Measurements from ENCODE around the gene NR5A1. TPM values are rescaled to one million over a fixed set of nuclear protein-coding genes. Genes with fewer than 3 reads are reported as not detected.

Gene NR5A1
- not detected in 2 replicates for total RNA-seq (2014; rRNA removed; shearing (Covaris generic))

DNA sequence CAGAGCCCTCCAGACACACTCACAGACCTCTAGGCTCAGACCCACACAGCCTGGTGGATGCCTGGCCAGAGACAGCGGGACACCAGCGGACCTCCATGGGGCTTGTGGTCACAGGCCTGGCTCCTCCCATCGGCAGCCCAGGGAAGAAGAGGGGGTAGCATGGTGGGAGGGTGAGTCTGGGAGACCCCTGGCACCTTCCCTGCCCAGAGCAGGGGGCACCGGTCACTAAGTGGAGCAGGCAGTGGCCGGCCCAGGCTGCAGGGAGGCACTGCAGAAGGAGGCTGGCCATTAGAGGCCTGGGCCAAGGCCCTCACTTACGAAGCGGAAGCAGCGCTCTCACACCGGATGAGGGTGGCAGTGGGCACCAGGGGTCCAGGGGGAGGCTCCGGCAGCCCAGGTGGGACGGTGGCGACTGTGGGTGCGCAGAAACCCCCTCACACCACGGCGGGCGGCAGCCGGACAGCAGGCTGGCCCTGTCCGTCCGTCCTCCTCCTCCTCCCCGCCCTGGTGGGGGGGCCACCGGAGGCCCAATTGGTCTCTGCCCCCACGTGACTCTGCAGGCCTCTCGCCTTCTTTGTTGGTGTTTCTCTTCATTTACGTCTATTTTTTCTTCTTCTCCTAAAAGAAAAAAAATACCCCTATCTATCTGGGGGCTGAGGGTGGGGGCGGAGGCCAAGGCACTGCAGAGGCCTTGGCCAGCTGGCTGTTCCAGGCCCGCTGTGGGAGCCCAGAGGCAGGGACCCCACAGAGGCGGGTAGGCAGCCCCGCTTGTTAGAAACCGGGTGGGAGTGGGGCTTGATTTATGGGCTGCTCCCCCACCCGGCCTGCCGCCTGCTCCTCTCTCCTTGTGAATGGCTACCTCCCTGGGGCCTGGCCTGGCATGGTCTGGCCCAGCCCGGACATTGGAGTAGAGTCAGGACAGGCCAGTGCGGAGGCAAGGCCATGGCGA lies at the start of gene NR5A1:
Gene NR5A1, minus strand, starts transcription at position 469 of the 949 bp plus-strand sequence. CDS start 4,004 bp downstream, outside the sequence.
- DNase-seq (ENCODE audit: low read depth): no peak

DNA sequence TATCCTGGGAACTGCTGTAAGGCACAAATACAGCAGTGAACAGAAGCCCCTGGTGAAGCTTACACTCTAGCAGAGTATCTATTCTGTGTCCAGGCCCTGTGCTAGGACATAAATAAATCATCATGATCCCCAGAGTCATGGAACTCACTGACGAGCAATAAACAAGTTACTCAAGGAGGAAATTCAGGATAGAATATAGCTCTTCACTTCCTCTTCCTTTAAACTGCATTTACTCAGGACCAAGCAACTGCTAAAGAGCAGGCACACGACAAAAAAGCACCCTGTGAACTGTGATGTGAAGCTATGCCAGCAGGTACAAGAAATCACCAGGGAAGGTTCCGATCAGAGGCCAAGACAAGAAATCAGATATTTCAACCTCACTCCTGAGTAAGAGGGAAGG lies 47.8 kb upstream of the NR5A1 start:
- no peak for DNase-seq (ENCODE audit: low read depth)

DNA sequence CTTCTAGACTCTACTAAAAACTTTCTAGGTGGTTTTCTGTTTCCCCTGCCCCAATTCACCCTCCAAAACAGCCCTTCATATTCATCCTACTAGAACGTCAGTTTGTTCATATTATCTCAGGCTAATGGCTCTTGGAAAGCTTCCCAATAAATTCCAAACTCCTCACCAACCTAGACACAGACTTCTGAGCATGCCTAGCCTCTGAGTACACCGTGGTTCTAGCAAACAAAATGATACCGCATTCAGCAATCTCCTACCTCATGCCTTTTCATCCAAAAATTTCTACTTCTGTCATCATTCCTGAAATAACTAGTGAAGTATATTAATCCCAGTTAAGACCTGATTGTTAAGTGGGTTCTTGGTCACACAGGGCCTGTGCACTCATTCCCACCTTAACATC lies 46.5 kb upstream of the NR5A1 start:
- peak; percentile 24 for DNase-seq (ENCODE audit: low read depth)

DNA sequence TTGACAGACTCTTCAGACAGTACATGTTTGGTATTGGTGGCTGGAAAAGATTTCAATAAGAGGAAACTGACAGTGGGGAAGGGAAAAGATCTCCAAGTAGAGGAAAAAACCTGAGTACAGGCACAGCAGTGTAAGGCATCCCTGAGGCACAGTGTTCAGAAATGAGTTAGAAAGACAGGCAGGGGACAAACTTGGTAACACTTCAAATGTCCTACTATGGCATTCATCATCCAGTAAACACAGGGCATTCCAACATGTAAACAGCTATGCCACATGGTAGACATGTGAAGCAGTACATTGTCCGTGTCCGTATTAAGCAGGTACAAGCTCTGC lies 45.0 kb upstream of the NR5A1 start:
- DNase-seq (ENCODE audit: low read depth): no peak

DNA sequence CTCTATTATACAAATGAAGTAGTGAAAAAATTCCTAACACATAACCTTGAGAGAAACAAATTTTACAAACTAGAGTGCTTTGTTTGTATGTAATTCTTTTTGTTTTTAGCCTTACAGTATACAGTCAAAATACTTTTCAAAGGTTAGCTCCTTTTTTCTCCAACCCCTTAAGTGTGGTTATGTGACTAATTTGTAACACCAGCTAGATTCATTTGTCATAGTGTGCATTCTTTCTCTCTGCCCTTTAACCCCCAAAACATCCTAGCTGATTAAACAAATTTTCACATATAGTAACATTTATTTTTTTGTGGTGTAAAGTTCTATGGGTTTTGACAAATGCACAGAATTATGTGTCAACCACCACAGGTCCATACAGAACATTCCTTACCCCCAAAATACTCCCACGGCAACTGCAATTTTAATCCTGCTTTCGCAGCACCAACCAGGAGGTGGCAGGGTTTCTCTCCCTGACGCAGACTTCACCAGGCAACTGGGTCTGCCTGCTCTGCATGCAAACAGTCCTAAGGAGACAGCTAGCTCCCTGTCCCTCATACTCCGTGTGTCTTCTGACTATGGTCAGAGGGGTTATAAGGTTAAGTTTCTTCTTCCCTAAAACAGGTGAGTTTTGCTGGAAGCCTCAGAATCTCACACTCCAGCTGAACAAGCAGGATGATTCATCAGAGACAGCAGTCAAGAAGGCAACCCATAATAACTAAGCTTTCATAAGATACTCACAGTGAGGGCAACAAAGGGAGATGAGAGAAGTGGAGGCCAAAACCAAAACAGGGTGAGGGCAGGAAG lies 44.5 kb upstream of the NR5A1 start:
- DNase-seq (ENCODE audit: low read depth): peak; percentile 59

DNA sequence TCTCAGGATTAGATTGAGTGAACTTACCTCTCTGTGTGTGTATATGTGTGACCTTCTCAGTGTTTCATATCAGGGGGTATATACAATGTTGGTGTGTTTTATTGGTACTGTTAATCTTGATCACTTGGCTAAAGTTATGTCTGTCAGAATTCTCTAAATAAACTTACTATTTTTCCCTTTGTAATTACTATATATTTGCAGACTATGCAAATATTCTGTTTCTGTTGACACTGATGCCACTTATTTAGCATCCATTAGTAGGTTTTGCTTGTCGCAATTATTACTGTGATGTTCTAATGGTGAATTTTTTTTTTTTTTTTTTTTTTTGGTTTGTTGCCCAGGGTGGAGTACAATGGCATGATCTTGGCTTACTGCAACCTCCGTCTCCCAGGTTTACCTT lies 42.9 kb upstream of the NR5A1 start:
- no peak for DNase-seq (ENCODE audit: low read depth)

DNA sequence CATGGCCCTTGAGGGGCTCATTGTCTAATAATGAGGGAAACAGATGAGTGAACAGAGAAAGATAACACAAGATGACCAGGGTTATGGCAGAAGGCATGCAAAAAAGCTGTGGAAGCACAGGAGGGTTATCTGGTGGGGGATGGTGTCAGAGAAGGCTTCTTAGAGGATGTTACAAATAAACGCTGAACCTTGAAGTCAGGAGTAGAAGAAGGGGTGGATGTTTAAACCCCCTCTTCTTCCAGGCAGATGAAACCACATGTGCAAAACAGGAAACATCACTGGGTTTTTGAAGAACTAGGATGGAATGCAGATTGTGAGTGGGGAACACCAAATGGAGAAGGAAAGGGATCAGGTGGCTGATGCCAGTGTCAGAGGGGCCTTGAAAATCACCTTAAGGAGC lies 41.8 kb upstream of the NR5A1 start:
- no peak for DNase-seq (ENCODE audit: low read depth)

DNA sequence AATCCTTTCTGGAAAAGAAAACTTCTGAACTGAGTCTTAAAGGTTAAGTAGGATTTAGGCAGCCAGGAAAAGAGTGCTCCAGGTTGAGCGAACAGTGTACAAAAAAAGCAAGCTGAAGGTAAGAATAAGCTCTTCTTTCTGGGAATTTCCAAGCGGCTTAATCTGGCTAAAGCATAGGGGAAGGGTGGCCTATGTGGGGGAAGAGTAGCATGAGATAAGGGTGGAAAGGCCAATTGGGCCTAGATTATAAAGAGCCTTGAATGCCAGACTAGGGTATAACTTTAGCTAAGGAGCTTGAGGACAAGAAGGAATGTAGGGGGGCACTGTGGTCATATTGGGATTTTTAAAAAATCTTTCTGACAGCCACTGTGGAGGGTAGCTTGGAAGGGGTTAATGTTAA lies 37.3 kb upstream of the NR5A1 start:
- DNase-seq (ENCODE audit: low read depth): no peak

DNA sequence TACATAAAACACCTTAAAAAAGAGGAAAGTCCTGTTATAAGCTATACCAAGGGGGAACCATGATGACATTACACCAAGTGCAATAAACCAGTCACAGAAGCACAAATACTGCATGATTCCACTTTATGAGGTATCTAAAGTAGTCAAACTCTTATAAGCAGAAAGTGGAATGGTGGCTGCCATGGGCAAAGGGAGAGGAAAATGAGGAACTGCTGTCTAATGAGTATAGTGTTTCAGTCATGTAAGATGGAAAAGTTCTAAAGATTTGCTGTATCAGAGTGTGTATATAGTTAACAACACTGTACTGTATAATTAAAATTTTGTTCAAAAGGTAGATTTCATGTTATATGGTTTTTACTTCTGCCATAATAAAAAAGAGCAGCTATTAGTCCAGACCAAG lies 34.6 kb upstream of the NR5A1 start:
- no peak for DNase-seq (ENCODE audit: low read depth)

DNA sequence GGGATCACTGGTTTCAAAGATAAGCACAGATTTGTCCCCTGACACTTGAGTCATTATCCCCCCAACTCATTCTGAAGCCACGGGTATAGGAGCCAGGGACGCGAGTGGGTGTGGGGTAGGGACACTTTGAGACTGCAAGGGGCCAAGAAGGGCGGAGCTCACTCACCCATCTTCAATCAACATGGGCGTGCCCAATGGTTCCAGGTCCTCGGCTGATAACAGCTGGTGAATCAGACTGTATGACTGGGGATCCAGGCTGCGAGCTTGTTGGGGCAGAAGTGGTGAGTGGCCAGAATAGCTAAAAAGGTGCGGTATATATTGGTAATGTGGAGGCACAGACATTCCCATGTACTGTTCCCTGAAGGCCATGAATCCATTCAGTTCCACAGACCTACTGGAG lies 30.7 kb upstream of the NR5A1 start:
- DNase-seq (ENCODE audit: low read depth): no peak

DNA sequence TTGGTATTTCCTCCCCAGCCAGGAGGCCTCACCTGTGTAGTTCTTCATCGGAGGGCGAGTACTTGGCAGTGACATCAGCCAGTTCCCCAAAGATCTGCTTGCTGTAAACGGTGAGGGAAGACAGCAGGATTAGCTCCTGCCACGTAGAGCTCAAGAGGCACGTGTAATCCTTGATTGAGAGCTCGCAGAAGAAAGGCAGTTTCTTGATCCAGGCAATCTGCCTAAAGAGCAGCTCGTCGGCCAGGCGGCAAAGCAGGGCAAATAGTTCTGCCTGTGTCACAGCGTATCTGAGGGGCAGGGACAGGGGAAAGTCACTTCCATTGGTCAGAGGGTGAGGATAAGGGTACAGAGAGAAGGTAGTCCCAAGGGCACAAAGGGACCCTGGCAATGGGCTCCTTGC lies 28.6 kb upstream of the NR5A1 start:
- DNase-seq (ENCODE audit: low read depth): no peak

DNA sequence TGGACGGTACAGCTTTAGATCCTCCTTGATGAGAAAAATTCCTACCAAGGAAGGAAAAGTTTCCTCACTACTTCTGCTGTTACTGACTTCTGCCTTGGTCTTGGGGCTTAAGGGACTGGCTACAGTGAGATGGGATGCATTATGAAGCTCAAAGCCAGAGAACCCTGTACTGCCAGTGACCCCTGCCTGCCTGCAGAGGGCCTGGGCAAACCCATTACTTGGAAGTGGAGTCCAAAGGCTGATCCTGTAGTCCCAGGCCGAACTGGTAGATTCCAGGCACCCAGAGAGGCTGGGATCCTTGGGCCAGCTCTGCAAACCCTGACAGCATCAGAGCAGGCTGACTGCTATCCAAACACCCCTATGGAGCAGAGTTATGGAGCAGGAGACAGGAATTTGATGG lies 25.7 kb upstream of the NR5A1 start:
- no peak for DNase-seq (ENCODE audit: low read depth)

DNA sequence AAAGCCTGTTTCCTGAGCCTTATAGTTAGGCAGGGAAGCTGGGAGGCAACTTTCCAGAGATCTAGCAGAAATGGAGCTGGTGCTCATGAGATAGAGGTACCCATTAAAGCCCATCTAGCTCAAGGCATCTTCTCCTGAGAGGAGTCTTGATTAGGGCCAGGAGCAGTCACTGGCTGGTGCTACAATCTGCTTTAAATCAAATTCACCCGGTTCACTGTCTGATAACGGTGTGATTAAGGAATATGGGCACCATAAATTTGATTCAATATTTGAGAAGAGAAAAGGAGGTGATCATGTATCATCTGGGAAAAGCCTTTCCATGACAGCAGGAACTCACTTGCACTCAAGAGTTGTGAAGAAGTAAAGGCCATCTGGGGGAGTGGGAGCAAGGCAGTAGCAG lies 23.9 kb upstream of the NR5A1 start:
- no peak for DNase-seq (ENCODE audit: low read depth)

DNA sequence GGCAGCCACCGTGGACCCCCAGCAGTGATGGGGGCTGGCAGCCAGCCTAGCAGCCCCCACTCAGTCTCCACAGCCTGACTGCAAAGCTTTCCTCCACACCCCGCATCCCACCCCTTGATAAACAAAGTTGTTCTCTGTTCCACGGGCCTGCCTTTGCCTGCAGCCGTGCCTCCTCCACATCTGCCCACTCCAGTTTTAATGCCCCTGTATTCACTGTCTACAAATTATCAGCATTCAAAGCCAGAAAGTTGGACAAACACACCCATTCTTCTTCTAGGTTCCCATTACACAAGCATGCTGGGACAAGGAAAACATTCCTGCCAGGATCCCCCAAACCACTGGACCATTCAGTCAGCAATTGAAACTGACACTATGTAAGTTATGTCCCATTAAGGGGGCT lies 23.0 kb upstream of the NR5A1 start:
- no peak for DNase-seq (ENCODE audit: low read depth)

DNA sequence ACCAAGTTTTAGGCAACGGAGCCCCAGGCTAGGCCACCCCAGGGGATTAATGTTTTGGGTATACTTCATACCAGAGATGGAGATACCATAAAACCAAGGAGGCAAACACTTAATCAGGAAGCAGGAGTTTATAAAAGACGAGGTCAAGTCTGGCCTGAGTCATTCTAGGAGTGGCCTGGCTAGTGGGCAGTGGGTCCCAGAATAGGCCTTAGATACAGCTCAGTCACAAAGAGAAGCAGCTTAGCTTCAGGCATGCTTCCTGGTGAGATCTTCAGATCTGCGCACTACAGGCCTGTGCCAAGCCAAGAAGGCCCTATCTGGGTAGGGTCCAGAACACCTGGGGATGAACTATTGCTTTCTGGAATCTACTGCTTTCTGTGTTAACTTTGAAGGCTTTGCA lies 20.6 kb upstream of the NR5A1 start:
- DNase-seq (ENCODE audit: low read depth): peak; percentile 52

DNA sequence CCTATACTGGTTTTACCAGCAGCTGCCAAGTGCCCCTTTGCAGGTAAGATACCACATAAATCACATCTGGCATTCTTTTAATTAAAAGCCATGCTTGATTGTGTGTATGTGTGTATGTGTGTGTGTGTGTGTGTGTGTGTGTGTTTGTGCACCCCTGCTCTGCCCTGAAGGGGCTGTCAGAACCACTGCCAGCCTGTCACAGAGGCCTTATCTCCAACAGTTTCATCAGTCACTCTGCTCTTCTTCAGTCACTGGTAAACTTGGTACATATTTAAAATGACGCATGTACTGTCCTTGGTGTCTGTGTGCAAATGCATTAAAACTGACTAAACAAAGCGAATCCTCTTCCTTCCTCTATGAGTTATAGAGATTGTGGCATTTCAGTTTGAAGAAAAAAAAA lies 19.0 kb upstream of the NR5A1 start:
- DNase-seq (ENCODE audit: low read depth): no peak

DNA sequence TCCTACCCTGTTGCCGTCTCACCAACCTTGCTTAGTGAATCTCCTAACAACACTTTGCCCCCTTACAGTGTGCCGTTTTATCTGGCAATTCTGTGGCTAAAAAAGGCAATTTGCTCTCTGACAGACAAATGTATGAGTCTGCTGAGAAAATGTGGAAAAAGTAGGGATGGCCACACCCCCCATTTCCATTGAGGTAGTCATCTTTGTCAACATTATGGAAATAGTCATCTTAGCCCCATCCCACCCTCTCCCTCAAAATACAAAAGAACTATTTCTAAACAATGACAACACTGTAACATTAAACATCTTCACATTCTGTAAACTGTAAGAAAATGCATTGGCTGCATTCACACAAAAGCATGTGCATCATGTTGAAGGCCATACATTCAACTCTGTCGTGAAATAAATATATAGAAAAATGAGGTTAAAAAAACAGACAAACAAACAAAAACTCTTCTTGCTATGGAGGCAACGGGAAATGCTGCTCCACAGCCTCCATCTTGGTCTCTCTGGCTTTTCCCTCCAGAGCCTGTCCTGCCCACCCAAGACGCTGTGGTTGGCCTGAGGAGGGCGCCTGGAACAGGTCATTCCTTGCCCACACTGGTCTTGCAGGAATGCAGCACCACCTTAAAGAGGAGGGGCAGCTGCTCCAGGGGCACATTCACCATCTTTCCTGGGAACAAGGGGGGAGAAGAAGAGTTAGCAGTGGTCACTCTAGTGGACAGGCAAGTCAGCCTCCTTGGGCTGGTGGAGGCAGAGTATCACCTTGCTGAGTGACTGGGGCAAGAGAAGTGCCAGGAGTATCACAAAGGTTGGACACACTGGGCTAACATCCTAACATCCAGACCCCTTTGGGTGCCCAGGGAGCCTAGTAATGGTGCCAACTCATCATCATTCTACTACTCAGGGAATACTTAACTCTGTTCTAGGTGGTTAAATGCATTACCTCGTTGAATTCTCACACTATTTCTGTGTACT lies 15.2 kb upstream of the NR5A1 start:
- no peak for DNase-seq (ENCODE audit: low read depth)

DNA sequence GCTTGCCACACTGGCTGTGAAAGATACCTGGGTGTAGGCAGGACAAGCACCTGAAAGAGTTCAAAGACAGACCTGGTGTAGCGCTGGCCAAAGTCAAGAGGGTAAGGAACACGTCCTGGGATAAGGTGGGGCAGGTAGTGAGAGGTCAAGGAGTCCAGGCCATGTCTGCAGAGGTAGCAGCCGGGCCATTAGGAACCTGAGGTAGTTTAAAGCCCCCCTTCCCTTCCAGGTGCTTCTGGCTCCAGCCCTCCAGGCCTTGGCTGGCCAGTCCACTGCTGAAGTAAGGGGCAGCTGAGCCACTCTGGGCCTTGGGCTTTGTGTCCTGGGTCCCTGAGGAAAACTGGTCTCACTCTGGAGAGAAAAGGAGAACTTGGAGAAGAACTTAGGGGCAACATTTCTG lies 13.9 kb upstream of the NR5A1 start:
- no peak for DNase-seq (ENCODE audit: low read depth)

DNA sequence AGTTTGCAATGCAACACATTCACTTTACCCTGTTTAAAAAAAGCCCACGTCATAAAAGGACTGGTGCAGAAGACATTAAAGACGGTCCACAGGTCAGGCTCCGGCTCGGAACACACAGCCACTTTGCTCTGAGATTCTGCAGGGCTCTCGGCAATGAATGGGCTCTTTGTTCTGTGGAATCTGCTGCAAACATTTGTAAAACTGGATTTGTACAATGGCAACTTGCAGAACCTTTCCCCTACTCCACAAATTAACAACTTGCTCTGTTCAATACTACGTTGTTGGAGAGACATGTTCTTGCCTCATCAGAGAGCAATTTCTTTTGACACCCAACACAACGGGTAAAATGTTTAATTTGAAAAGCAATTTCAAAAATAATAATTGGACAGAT lies 13.0 kb upstream of the NR5A1 start:
- no peak for DNase-seq (ENCODE audit: low read depth)

DNA sequence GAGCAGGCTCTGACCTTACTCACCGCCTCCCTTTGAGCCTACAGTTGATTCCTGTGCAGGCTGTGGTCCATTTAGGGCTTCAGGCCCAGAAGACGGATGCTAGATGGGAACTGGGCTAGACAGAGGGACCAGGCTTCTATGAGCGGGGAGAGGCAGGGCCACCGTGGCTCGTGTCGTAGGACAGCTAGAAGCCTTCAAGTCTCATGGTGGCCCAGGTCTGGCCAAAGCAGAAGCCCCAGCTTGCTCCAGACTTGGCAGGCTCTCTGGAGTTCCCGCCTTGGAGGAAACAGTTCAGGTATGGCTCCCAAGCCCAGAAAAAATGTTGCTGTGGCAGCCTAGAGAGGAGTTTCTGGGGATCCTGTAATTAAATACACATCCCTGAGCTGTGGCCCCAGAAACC lies 10.9 kb upstream of the NR5A1 start:
- no peak for DNase-seq (ENCODE audit: low read depth)

DNA sequence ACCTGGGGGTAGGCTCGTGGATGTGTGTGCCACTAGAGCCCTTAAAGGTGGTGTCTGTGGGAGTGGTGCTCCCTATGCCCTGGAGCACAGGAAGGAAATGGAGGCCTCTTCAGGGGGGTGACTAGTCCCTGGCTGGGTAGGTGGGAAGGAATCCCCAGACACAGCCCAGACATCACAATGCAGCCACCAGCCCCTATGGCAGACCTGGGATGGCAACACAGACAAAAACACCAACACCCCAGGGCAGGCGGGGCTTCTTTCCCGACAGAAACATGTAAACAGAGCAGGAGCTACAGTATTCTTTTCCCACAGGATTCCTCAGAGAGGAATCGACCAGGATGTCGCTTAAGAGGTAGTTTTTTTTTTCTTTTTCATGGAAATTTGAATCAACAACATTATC lies 10.4 kb upstream of the NR5A1 start:
- no peak for DNase-seq (ENCODE audit: low read depth)

DNA sequence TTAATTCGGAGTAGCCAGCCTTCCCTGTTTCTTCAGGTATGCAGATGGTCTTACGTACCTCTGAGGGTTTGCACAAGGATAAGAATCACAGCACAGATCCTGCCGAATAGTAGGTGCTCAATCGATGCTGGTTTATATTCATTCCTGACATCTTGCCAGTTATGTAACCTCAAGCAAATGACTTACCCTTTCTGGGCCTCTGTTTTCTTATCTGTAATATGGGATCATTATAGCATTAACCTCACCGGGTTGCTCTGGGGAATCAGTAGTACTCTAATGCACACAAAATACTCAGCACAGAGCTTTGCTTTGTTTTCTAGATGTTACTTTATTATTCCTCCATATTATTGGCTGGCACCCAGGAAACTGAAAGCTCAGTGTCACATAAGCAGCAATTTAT lies 7.7 kb upstream of the NR5A1 start:
- no peak for DNase-seq (ENCODE audit: low read depth)
